HG02840 (cell line): ENCODE results near the gene NEU3.
"Not testable (repeated sequence)": the region's sequence is repeated elsewhere in the genome, so short reads cannot be mapped to it uniquely, and the experiment has no call there.

Experiments
- ATAC-seq: cut with Tn5 transposase; IDR thresholded peaks from one replicate; pipeline ENCODE4 v1.9.1; 2021; ENCODE audit warnings: mild to moderate bottlenecking, moderate library complexity, moderate number of reproducible peaks; ENCODE audit not compliant: unreplicated experiment, low FRiP score

NEU3 gene

DNA sequence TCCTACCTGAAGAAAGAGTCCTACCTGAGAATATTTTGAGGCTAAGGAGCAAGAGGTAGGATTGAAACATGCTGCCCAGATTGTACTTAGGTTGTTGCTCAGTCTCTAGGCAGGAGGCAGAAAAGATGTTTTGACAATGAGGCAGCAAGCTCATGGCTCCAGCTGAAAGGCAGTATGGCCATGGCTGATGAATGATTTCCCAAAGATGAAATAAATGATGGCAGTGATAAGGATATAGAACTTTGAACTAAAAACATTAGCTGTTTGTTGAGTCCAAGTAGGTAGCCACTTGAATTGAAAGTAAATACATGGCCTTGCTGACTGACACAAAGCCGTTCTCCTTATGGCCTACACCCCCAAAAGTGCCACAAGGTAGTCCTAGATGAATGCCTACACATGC is 6.8 kb upstream of the NEU3 start:
- ATAC-seq: no peak

DNA sequence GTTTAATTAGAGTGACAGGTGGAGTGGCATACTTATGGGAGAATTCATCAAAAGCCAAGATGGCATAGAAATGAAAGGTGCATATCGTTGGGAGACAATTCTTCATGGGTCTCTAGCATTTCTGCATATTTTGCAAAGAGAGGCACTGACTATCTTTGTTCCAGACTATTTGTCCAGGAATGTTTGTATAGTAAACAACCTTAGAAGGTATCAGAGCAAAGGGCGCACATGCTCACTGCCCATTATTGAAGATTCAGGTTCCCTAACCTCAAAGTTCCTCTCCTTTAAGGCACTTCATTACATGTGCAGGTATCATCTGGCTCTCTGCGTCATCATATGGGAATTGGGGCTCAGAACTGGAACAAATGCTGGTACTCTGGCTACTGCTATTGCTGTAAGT is 4.7 kb upstream of the NEU3 start:
- ATAC-seq: no peak

DNA sequence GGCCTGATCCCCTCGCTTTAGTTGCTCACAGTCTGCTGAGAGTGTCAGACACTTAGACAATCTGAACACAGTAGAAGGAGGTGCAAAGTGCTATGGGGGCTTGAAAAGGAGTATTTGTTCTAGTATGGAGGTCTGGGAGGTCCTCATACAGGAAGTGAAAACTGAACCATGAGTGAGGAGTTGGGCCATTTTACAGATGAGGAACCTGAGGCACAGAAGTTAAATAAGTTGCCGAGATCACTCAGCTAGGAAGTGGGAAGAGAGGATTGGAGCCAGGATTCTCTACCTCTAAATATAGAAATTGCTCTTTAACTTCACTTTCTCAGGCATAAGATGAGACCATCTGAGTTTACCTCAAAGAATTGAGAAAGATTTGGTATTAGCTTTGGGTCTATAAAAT is 4.0 kb upstream of the NEU3 start:
- no peak for ATAC-seq

DNA sequence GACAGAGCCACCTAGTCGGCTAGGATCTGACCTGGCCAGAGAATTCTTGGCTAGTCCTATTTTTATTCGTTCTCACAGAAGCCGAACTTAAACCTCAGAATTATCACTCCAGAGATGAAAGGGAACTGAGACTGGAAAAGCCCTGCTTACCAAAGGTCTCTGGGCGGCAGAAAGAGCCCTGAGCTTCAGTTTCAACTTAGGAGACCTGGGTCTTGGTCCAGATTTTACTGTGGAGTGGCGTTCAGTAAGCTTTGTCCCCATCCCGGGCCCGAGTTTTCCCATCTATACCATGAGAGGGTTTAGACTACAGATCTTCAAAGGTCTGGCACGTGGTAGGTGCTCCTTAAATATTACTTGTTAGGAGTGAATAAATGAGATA is 516 bp downstream of the NEU3 start:
- peak; percentile 7 for ATAC-seq

DNA sequence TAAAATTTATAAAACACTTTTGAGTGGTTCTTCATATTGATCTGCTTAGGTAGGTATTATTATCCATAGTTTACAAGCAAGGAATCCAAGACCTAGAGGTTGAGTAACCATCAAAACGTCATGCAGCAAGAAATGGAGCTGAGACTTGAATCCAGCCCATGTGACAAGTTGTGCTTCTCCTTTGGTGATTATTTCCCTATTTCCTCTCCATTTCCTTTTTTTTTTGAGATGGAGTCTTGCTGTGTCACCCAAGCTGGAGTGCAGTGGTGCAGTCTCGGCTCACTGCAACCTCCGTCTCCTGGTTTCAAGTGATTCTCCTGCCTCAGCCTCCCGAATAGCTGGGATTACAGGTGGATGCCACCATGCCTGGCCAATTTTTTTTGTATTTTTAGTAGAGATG is 1.4 kb downstream of the NEU3 start:
- not testable (repeated sequence) for ATAC-seq

DNA sequence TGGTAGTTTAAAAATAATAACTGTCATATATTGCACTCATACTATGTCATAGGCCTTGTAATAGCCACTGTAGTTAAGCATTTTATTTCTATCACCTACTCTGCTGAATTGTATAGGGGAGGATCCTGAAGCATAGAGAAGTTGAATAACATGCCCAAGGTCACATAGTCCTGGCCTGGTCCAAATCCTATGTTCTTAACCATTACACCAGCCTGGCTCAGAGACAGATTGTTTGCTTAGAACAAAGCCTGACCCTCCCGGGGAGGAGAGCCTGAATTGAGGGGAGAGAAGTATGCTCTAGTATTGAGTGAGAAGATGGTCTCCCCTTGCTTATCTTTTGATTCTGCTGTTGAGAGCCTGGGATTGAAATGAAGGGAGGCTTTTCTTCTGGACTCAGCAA is 2.2 kb downstream of the NEU3 start:
- ATAC-seq: no peak

DNA sequence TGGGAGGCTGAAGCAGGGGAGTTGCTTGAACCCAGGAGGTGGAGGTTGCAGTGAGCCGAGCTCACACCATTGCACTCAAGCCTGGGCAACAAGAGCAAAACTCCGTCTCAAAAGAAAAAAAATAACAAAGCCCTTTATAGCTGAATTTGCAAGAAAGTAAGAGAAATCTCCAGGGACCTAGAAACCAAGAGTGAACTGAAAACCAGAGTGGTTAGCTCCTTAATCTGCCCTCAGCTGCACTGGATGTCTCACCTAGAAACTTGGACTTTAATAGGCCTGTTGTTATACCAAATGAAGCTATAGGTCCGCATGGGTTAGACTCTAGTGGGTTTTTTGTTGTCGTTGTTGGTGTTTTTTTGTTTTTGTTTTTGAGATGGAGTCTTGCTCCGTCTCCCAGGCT is 4.1 kb downstream of the NEU3 start:
- ATAC-seq: no peak

DNA sequence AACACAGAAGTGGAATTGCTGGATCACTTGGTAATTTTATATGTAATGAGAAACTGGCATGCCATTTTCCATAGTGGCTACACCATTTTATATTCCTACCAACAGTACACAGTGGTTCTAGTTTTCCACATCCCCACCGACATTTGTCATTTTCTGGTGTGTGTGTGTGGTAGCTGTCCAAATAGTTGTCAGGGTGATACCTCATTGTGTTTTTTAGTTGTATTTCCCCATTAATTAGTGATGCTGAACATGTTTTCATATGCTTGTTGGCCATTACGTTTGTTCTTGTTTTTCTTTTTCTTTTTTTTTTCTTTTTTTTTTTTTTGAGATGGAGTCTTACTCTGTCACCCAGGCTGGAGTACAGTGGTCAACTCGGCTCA is 12.2 kb downstream of the NEU3 start:
- no peak for ATAC-seq

DNA sequence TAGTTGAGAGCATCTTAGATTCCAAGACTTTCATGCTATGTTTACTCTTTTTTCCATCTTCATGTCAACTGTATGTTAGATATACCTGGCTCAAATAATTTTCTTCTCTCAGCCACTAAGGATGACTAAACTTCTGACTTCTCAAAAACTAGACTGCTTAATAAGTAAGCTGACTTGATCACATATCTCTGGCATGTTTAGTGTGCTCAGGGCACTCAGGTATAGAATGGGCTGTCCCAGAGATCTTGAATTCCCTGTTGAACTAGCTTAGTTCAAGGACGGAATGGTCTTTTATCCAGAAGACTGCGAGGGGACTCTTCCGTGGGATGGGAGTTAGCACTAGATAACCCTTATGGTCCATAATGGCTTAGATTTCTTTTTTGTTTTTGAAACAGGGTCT is 13.0 kb downstream of the NEU3 start:
- ATAC-seq: no peak

DNA sequence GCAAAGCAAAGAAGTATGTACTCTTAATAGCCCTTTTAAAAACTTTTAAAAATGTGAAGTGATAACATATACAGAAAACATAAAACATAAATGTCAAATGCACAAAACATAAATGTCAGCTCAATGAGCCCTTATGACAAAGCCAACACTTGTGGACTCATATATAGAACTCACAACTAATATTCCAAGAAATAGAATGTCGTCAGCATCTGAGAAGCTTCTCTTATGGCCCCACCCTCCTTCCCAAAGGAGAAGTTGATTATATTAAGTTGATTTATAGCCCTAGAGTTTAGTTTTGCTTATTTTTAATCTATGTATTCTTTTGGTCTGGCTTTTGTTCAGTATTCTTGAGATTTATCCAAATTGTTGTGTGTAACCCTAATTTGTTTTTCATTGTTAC is 13.8 kb downstream of the NEU3 start:
- no peak for ATAC-seq

DNA sequence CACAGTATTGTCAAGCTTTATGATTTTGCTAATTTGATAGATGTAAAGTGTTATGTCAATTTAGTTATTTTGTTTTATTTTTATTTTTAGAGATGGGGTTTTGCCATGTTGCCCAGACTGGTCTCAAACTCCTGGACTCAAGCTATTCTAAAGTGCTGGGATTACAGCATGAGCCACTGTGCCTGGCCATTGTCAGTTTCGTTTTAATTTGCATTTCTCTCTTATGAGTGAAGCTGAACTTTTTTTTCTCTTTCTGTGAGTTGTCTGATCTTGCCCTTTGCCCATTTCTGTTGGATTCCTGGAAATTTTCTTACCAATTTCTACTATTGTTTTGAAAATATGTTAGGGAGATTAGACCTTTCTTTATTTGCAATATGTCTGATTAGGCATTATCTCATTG is 15.5 kb downstream of the NEU3 start:
- ATAC-seq: no peak

DNA sequence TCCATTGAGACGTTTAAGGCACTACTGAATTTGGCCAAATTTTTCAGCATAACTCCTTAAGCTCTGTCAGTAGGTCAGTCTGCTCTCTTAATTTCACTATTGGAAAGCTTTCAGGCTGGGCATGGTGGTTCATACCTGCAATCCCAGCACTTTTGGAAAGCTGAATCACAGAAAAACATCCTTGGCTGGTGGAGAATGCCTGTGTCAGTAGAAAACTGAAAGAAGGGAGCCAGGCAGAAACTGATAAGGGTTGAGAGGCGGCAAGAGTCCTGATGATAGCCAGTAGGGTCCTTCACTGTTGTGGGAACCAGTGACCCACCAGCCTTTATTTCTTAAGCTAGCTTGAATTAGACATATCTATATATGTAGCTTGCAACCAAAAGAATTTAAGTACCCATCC is 22.6 kb downstream of the NEU3 start:
- ATAC-seq: no peak

DNA sequence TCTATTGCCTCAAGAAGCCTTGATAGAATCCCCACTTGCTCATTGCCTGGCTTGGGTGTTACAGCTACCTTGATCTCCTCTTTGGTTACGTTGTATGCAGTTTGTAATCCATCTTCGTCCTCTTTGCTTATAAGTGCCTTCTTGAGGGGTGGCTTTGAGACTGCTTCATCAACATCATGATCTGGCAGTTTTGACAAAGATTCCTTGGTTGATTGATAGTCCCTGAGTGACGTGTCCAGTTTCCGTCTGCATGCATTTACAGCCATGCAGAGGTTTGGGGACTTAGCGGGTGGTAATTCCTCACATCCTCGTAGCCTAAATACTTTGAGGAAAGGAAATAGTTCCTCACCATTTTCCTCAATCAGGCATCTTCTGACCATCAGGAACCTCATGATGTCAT is 23.1 kb downstream of the NEU3 start:
- ATAC-seq: no peak

DNA sequence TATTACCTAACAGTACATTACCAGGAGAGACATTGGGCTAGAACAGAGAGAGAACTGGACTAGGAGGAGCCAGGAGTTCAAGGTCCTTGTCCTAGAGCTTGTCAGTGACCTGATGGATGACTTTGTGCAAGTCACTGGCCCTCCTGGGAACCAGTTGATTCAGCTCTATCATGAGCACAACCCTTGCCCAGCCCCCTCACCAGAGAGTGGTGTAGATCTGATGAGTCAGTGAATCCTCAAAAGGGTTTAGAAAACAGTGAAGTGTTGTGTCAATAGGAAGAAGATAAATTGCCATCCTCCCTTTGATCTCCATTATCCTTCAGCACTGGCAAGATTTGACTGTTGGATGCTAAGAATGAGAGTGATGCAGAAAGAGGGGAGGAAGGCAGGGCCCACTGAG is 24.3 kb downstream of the NEU3 start:
- no peak for ATAC-seq

DNA sequence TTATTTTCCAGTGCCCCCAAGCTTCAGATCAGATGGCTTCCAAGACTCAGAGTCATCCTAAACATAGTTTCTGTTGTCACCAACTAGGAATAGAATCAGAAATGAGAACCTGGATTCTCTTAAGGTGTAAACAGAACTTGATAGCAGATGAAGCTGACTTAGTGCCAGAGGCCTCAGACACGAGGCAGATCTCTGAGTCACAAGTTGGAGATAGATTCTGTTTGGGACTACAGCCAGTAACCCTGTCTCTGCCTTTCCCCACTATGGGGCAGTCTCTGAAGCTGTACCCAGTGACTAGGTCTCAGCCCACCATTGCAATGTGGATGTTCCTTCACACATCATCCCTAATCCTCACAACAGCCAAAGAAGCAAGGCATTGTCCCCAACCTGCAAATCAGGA is 25.4 kb downstream of the NEU3 start:
- no peak for ATAC-seq

DNA sequence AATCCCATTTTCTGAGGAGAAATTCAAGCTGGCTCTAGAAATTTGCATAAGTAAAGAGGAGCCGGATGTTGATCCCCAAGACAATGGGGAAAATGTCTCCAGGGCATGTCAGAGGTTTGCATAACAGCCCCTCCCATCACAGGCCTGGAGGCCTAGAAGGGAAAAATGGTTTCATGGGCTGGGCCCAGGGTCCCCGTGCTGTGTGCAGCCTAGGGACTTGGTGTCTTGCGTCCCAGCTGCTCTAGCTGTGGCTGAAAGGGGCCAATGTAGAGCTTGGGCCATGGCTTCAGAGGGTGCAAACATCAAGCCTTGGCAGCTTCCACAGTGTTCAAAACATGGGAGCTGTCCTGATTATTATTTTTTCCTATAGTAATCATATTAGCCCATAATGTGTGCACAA is 30.5 kb downstream of the NEU3 start:
- not testable (repeated sequence) for ATAC-seq

DNA sequence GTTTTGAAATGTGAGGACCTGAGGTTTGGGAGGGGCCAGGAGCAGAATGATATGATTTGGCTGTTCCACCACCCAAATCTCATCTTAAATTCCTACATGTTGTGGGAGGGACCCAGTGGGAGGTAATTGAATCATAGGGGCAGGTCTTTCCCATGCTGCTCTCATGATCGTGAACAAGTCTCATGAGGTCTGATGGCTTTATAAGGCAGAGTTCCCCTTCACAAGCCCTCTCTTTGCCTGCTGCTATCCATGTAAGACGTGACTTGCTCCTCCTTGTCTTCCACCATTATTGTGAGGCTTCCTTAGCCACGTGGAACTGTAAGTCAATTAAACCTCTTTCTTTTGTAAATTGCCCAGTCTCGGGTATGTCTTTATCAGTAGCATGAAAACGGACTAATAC is 31.6 kb downstream of the NEU3 start:
- ATAC-seq: not testable (repeated sequence)

DNA sequence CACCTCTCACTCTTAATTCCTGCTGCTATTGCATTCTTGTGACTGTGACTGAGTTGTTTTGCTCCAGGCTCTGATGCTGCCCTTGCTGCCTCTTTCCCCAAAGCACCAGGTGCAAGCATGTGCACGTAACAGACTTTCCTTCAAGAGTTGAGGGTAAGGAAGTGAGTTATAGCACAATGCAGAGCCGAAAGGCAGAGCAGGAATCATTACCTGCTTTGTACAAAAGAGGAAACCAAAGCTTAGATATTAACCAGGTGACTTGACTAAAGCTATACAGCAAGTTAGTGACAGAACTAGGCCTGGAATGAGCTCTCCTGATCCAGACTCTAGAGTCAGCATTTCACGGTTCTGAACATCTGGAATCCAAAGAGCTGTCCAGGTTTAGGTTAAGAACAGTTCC is 33.6 kb downstream of the NEU3 start:
- ATAC-seq: peak; percentile 53

DNA sequence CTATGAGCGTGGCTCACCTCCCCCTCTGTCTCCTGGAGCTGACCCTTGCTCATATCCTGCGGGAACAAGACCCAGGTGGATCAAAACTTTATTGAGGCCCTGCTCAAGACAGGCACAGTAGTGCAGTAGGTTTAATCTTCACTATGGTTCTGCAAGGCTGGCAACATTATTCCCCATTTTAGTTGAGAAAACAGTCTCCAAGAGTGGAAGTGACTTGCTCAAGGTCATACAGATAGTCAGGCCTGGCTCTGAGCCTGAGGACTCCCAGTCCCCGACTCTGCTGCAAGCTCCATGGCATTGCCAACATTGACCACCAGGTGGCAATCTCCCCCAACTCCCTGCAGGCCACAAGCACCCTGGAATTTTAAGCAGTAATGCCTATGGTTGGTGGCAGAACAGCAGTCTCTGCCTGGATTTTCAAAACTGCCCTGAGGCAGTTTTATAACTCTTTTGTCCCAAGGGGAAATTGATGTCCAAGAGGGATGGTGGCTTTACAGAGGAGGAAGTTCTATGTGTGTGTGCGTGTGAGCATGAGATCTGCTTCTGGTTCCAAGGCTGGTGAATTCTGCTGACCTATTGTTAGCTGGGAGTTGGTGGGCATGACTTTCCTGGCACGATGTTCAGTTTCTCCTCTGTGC is 34.1 kb downstream of the NEU3 start:
- peak; percentile 5 for ATAC-seq

DNA sequence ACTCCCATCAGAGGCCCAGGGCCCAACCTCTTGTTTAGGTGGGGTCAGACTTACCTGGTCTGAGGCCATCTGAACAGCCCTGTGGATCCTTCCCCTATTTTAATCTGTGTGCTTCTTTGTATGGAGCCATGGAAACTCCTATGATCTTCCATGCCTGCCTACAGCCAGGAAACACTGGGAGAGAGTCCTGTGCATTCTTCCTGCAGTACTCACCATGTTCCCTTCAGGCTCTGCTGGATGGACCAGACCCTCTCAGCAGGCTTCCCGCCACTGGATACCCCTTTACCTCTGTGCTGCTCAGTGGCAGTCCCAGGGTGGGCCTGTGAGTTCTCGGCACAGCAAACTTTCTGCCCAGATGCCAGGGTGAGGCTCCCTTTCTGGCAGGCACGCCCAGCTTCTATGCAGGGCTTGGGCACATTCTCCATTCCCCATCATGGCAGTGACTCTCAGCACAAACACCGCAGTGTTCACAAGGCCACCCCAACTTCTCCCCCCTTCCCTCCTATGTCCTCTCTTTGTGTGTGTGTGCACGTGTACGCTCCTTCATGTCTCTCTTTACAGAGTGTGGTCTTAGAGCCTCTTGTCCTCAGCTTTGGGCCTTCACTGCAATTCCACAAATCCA is 34.8 kb downstream of the NEU3 start:
- ATAC-seq: no peak

DNA sequence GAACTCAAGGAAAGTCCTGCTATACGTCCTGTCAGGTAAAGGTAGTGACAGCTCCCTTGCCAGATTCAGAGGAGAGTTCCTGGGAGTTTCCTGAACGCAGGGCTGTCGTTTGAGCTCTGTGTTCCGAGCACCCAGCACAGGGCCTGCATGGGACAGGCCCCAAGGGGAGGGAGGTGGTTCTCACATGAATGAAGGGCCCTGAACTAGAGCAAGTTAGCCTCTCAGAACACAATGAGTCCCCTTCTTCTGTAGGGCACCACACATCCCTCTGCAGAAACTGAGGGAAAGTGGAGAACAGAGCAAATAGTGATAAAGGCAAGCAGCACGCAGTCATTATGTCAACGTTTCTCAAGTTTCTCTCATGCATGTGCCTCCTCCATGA is 35.3 kb downstream of the NEU3 start:
- ATAC-seq: no peak

DNA sequence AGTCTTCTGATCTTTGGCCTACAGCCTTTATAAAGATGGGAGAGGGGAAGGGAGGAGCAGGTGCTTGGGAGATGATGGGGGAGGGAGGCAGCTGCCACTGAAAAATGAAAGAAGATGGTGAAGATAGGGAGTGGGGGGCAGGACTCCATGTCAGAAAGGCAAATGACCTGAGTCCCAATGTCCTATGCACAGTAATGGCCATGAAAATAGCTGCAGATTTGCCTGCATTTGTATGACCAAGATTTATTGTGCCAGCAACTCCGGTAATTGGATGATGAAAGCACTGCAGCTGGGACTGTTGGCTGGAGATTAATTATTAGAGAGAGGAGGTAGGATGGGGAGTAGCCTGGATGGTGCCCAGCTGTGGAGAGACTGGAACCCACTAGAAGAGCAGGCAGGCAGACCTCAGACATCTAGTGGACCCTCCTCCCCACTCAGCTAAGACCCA is 36.1 kb downstream of the NEU3 start:
- no peak for ATAC-seq

DNA sequence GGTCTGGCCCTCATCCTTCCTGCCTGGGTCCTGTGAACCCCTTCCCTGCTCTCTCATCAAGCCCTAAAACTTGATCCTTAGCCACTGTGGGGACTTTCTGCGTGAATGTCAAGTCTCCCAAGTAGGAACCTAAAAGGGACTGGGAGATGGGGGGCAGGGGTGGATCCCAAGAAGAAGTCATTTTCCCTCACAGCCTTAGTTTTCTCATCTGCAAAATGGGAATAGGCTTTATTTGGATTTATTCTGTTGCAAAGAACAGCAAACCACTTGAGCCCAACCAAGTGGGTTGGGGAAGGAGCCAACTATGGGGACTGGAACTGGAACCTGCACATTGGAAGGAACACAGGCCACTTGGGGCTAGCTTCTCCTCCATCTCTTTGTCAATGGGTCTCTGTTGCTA is 36.8 kb downstream of the NEU3 start:
- no peak for ATAC-seq
